ENCODE measurements around the gene ATP5F1D.

GRCh38 chr19:1274852-1275259 is 33.3 kb downstream of the ATP5F1D start:
- no peak for TF ChIP-seq POLR2A (IDR thresholded peaks at IDR 0.05)
- TF ChIP-seq, protein P1, sequence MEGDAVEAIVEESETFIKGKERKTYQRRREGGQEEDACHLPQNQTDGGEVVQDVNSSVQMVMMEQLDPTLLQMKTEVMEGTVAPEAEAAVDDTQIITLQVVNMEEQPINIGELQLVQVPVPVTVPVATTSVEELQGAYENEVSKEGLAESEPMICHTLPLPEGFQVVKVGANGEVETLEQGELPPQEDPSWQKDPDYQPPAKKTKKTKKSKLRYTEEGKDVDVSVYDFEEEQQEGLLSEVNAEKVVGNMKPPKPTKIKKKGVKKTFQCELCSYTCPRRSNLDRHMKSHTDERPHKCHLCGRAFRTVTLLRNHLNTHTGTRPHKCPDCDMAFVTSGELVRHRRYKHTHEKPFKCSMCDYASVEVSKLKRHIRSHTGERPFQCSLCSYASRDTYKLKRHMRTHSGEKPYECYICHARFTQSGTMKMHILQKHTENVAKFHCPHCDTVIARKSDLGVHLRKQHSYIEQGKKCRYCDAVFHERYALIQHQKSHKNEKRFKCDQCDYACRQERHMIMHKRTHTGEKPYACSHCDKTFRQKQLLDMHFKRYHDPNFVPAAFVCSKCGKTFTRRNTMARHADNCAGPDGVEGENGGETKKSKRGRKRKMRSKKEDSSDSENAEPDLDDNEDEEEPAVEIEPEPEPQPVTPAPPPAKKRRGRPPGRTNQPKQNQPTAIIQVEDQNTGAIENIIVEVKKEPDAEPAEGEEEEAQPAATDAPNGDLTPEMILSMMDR (IDR thresholded peaks at IDR 0.05) = no peak
